GM18520 (cell line): ENCODE measurements around the gene MRPS7.

Experiments used
- ATAC-seq: cut with Tn5 transposase; IDR thresholded peaks from one replicate; pipeline ENCODE4 v1.9.1; 2021; ENCODE audit not compliant: unreplicated experiment

Gene MRPS7

DNA sequence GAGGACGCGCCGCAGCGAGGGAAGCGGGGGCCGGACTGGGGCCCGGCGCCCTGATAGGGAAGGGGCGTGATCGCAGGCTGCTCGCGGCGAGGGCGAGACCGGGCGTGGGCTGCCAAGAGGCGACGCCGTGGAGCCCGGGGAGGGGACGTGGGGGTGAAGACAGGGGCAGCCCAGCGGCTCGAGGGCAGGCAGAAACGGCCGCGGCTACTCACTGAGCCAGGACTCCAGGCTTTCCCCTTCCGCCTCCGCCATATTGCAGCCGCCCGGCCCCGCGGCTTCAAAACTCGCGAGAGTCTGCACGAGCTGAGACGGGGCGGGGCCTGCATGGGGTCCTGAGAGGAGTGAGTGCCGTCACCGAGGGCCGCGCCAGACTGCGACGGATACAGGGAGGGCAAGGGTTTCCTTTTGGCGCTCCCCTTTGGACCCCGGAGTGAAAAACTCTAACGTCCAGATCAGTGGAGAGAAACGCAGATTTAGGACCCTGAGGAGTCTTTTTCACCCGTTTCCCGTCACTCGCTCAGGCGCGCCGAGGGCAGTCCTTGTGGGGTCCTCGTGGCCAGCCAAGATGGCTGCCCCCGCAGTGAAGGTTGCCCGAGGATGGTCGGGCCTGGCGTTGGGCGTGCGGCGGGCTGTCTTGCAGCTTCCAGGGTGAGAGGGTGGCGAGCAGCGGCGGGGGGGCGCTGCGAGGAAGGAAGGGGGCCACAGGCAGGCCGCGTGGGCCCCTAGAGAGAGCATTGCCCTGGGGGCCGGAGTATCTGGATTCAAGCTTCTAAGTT is at the start of gene MRPS7, which contains the start of gene GGA3:
MRPS7 (plus strand) TSS at position 544 of the 776 bp plus-strand sequence; CDS start at position 566, 22 bp downstream.
GGA3 (minus strand) TSS at position 271 of the 776 bp plus-strand sequence; CDS start at position 252, 19 bp downstream.
- peak; percentile 81 for ATAC-seq

DNA sequence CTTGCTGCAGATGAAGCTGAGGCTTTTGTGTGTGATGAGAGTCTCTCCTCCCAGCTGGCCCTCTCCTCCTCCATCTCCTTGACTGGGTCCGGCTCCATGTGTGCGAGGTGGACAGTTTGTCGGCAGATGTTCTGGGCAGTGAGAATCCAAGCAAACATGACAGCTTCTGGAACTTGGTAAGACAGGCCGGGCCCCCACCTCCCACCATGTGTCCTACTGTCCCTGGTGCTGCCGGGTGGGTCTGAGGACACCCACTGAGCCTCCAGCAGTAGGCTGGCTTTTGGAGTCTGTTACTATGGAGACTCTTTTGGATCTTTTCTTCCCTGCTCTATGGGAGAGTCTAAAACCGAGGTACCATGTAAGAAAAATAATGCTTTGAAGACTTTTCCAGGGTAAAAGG is 43.5 kb upstream of the MRPS7 start:
- no peak for ATAC-seq

DNA sequence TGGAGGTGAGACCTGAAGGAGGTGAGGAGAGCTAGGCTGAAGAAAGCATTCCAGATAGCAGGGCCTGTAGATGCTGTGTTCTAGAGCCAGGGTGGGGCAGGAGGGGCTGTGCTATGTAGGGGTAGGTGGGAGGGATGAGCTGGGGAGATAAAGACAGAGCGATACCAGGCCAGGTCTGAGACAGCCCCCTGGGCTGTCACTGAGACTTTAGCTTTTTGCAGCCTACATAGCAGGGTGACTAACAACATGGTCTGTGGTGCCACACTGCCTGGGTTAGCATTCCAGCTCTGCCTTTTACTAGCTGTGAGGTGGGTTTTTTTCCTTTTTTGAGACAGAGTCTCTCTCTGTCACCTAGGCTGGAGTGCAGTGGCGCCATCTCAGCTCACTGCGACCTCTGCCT is 41.9 kb upstream of the MRPS7 start:
- ATAC-seq: no peak

DNA sequence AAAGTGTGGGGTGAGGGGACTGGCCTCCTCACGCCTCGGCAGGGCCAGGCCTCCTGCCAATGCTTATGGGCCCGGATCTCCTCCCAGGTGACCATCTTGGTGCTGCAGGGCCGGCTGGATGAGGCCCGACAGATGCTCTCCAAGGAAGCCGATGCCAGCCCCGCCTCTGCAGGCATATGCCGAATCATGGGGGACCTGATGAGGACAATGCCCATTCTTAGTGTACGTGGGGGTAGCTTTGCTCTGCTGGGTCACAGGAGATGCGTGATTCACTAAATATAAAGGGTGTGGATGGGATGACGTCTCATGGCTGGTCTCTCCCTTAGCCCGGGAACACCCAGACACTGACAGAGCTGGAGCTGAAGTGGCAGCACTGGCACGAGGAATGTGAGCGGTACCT is 36.7 kb upstream of the MRPS7 start:
- no peak for ATAC-seq

DNA sequence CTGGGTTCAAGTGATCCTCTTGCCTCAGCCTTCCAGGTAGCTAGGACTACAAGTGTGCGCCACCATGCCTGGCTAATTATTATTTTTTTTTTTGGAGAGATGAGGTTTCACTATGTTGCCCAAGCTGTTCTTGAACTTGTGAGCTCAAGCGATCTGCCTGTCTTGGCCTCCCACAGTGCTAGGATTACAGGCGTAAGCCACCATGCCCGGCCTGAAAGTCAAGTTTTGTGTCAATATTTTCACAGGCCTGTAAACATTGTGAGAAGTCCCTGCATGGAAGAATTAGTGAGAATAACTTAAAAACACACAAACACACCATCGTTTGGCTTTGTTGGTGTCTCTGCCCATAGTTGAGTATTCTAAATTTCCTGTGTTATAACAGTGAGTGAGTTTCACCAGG is 34.0 kb upstream of the MRPS7 start:
- no peak for ATAC-seq

DNA sequence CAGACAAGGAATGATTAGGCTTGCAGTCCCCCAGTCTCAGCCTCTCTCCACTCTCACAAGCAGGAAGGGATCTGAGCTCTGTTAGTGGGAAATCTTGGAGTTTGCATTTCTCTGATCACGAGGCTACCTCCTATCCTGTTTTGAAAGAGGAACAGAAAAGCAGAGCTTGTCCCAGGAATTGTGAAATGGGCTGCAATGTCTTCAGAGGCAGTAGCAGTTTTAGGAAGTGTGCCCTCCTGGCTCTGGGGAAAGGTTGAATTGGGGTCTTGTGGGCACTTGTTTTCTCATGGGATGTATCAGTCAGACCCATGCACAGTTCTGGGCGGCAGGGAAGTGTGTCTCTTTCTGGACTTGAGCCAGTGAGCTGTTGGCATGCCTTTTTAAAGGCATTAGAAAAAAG is 33.4 kb upstream of the MRPS7 start:
- no peak for ATAC-seq

DNA sequence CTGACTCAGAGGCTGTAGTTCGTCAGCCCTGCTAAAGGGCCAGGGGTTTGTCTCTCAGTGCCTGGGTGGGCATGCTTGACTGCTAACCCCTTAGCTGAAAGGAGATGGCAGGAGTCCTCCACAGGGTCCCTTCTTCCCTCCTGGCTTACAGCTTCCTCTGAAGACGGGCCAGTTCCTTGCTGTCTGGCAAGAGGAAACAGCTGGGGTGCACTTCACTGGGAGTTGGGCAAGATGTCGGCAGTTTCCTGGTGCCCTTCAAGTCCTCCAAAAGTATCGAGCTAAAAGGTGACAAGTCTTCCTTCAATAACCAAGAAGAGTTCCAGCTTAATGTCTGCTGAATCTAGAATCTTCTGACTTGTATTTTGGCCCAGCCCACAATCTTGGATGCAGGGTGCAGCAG is 32.8 kb upstream of the MRPS7 start:
- ATAC-seq: no peak

DNA sequence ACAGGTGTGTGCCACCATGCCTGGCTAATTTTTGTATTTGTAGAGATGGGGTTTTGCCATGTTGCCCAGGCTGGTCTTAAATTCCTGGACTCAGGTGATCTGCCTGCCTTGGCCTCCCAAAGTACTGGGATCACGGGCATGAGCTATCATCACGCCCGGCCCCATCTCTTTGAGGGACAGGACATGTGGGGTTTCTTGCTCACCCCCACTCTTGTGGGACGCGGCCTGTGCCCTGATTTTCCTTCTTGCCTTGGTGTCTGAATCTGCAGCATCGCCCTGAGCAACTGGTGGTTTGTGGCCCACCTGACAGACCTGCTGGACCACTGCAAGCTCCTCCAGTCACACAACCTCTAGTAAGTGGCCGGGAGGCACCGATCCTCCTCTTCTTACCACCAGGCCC is 30.6 kb upstream of the MRPS7 start:
- no peak for ATAC-seq

DNA sequence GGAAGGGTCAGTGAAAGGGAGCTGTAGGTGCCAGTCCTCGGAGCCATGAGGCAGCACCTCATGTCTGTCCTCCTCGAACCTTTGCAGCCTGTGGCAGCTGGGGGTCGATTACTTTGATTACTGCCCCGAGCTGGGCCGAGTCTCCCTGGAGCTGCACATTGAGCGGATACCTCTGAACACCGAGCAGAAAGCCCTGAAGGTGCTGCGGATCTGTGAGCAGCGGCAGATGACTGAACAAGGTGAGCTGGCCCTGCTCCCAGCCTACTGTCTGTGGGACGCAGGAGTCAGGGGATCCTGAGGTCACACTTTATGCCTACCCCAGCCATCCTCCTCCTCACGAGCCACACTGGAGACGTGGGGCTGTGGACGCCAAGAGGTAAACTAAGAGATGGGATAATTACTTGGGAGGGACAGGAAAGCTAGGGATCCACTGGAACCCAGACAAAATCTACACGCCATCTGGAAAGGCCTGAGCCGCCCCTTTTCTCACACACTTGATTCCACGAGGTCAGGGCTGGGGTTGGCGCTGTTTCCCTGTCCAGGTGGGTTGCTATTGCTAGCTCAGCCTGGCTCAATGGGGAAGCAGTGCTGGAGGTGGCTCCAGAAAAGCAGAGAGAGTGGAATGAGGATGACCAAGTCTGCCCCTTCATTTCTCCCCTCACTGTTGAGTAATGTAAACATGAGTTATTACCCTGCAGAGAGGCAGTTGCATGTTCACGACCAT is 29.8 kb upstream of the MRPS7 start:
- ATAC-seq: no peak

DNA sequence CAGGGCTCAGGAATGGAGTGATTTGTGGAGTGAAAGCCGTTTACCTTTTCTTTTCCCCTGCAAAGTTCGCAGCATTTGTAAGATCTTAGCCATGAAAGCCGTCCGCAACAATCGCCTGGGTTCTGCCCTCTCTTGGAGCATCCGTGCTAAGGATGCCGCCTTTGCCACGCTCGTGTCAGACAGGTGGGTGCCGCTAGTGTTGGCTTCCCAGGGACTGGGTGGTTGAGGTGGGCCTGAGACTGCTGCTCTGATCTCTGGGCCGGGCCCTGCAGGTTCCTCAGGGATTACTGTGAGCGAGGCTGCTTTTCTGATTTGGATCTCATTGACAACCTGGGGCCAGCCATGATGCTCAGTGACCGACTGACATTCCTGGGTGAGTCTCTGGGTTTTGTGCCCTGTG is 28.9 kb upstream of the MRPS7 start:
- ATAC-seq: no peak

DNA sequence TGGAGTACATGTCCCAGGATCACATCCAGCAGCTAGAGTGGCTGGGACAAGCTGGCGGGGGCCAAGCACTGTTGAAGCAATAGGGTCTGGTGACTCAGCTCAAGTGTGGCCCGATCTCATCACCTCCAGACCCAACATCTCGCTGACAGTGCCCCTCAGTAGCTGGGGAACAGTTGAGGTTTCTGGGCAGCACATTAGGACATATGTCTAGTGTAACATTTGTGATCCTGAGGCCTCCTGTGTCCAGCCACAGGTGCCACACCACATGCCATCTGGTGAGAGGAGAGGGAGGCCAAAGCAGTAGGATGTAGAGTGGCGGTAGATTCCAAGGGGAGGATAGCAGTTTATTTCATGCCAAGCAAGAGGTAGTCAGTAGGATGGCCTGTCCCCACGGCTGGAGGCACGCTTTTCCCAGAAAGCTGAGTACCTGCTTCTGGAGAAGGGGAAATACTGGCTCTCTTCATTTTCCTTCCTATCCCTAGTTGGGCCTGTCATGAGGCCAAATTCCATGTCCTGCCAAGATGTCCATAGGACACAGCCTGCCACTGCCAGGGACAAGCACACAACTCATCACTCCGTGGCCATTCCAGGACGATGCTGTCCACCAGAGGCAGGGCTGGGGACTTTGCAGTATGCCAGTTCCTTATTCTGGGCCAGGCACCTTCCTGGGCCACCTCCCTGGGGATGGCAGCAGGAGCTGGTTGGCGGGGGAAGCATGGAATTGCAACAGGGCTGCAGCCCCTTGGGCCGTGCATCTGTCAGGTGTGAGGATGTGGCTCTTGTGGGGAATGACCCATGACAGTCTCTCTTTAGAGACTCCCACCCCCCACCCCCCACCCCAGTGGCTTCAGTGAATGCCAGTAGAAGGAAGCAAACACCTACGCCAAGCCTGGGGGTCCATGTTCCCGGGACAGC is 24.3 kb upstream of the MRPS7 start:
- no peak for ATAC-seq

DNA sequence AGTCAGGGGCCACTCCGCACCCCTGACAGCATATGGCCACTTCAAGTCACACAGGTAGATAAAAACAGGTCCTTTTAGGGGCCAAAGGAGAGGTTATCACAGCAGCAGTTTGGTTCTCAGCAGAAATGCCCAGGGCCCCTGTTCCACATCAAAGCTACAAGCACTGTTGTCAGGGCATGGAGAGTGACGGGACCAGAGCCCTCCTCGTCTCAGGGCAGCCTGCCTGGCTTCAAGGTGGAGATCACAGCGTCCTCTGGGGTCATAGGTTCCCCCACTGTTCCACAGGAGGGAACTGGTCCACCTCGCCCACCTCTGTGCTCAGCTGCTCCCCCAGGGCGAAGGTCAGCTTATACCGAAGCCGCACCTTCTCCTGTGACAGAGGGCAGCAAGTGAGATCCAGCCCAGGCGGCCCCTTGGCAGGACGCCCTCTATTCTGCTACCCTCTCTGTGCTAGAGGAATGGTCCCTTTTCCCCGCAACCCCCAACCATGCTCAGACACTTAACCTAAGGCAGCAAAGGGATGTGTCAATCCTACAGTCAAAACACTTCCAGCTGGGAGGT is 23.6 kb upstream of the MRPS7 start:
- ATAC-seq: no peak

DNA sequence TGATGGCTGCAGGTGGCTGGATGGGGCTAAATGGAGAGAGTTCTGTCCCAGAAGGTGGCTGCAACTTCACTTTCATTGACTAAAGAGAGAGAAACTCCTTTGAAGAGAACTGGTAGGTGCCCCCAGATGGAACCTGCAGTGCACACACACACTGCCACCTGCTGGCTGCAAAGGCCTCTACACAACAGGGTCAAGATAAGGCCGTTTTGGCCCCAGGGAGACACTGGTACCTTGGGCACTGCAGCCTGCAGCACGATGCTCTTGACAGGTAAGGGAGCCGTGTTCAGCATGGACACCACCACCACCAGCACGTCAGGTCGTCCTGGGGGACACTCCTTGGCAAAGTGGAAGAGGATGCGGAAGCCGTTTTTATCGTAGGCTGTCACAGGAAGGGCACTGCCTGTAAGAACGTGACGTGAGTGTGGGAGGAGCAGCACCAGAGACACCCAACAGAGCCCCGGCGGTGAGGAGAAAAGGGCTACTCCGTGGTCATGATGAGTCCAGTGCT is 22.9 kb upstream of the MRPS7 start:
- no peak for ATAC-seq

DNA sequence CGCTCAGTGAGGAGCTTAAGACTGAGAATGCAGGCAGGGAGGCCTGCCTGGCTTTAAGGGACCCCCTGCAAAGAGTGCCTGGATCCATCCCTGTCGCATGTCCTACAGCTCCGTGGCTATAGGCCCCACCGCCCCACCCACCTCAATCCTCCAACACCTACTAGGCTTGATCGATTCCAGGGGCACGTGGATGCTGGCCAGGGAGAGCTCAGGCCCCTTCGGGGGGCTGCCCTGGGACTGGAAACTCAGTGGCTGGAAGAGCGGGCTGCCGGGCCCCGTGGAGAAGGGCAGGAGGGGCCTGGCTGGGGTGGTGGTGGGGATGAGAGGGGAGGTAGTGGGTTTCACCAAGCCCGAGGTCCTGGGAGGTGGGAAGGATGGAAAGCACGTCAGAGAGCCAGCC is 22.5 kb upstream of the MRPS7 start:
- ATAC-seq: no peak

DNA sequence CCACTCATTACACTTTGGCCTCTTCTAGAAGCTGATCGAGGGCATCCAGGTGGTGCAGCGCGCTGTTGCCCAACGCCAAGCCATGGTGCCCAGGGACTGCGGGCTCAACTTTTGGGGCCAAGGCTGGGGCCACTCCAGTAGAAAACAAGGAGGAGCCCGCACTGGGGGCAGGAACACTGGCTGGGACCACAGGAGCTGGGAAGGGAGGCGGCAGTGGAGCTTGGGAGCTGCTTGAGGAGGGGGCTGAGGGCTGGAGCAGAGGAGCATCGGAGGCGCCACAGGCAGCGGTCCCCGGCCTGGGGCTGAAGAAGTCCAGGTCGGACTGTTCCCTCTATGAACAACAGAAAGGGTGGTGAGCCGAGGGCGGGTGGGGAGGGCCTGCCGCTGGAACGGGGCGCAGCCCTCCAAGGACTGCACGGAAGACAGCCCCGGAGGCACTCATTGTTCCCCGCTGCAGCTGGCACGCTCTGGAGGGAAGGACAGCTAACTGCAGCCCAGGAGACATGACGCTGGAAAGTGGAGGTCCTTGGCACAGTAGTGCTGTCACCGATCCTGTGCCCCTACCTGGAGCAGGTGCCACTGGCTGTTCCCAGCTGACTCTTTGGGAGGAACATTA is 21.8 kb upstream of the MRPS7 start:
- ATAC-seq: no peak

DNA sequence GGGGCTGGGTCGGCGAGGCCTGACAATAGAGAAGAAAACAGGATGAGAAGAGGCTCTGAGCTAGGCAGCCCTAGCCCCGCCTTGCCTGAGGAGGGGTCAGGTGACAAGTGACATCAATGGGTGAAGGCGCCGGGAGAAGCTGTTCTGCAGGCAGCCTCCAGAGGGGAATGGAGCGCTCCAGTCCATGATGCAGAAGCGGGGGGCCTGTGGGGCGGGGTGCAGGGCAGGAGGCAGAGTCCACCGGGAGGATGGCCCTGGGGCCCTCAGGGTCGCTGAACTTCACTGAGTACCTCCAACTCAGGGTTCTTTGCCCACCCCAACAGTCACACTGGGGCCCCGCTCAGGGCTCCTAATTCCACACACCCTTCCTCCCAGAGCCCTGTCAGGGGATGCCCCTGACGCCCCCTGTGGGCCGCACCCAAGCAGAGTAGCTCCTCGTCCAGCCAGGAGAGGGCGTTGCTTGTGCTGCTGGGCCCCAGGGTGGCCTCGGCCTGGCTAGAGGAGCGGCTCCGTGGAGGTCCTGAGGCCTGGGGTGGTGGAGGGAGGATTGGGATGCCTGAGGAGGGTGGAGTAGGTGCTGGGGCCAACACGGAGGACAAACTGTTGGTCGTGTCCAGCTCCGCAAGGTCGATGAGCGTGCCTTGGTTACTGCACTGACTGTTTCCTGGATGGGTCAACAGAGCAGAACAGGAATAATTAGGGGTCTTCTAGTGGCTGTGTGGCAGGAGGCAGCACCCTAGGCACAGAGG is 21.1 kb upstream of the MRPS7 start:
- ATAC-seq: no peak

DNA sequence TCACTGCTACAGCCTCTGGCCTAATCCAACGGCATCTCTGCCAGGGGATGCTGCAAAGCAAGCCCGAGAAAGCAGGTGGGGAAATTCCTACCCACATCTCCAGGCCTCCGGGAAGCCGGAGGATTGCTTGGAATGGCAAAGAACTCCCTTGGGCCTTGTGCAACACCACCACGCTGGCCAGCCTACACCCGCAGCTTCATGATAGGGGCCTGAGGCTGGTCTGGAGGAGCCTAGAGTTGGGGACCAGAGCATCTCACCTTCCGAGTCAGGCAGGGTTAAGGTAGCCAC is 20.6 kb upstream of the MRPS7 start:
- ATAC-seq: no peak

DNA sequence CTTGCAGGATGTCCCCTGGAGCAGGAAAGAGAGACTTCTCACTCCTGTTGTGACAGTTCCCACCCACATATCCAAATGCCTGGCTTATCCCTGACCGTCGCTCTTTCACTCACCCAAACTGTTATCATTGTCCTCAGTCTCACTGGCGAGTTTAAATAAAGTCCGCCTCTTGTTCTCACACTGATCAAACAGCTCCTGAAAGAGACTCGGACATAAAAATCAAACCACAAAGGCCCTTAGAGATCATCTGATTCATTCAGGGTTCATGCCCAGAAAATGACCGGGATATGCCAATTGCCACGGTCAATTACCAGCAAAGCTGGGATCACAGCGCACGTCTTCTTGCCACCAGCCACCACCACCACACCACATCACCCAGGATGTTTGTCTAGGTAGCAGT is 20.2 kb upstream of the MRPS7 start:
- ATAC-seq: no peak

DNA sequence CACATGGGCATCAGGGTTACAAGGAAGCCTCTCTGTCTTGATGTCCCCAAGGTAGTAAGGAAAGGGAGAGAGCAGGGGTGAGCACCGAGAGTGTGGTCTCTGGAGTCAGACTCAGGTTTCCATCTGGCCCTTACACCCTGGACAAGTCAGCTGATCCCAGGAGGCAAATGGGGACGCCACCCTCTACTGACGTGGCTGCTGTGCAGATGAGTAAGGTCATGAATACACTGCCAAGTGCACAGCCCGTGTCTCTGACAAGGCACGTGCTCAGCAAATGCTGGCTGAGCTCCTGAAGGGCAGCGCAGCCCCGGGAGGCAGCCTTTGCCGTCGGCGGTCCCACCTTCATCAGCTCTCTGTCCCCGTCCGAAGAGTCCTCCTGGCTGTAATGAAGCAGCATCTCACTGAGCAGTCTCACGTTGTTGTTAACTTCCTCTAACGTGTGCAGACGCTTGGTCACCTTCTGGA is 19.7 kb upstream of the MRPS7 start:
- ATAC-seq: no peak
